K562 (cell line): Measurements from ENCODE around the gene PYROXD2. TPM values are rescaled to one million over a fixed set of nuclear protein-coding genes. Genes with fewer than 3 reads are reported as not detected.

Experiments used
- ATAC-seq: fragments of 200-7000 bp; cut with Tn5 transposase; 3 replicates; pipeline ENCODE4 v1.9.1; 2020; ENCODE audit warnings: moderate library complexity
- BruUV-seq: library from RNA; stranded (reverse); fragments of 400-500 nt; replicated peaks from 2 replicates; lab custom pipeline; 2021; lab: Mats Ljungman, UMichigan
- CTCF ChIA-PET: fragments of 300-600 bp; formaldehyde crosslinking; extraction: SDS; loops from one replicate; lab custom pipeline; 2021; ENCODE audit warnings: low intra/inter-chr PET ratio; lab: Yijun Ruan, JAX
- POLR2A ChIA-PET: fragments of 300-600, 350-650 bp; sonication (Branson Sonifier 250); formaldehyde crosslinking; extraction: SDS; loops from one replicate; lab custom pipeline; 2021; ENCODE audit warnings: antibody characterized with exemption, inconsistent platforms; lab: Yijun Ruan, JAX
- DNase-seq, 4 experiments: peaks; one replicate each; pipeline versions ENCODE4 v3.0.0 to v3.0.0-alpha.2; 2011 to 2018; ENCODE audit warnings: low spot score in 3 of 4, mixed read lengths in 3 of 4; ENCODE audit errors: extremely low read depth in 1 of 4
- FAIRE-seq: peaks from 2 replicates; lab custom pipeline; 2011; peaks lifted over from hg19 to GRCh38; lab: Jason Lieb, UNC
- H2AFZ ChIP-seq: 2 replicates; pipeline ENCODE4 v1.6.0; 2011; ENCODE audit warnings: low read depth, low read length, control low read depth, inconsistent platforms
- H3K27ac ChIP-seq: fragments of 200-600 bp; 3 replicates; pipeline ENCODE4 v1.8.0; 2011; ENCODE audit warnings: low read depth, mild to moderate bottlenecking, control low read depth, inconsistent platforms, low read length, moderate library complexity, mixed read lengths; ENCODE audit errors: extremely low read depth
- H3K27me3 ChIP-seq, 2 experiments: fragments of 300-600 bp in 1 of 2; 2 replicates in 1 of 2; 3 replicates in 1 of 2; pipeline versions ENCODE4 v1.6.0 to v1.8.0; 2011; ENCODE audit warnings: inconsistent platforms in 2 of 2, low read length in 2 of 2, mild to moderate bottlenecking in 1 of 2, mixed read lengths in 1 of 2, moderate library complexity in 1 of 2; ENCODE audit not compliant: control insufficient read depth in 2 of 2, insufficient read depth in 2 of 2
- H3K36me3 ChIP-seq: fragments of 300-600 bp; 3 replicates; pipeline ENCODE4 v1.8.0; 2011; ENCODE audit warnings: mild to moderate bottlenecking, low read length, inconsistent platforms; ENCODE audit not compliant: control insufficient read depth, insufficient read depth
- H3K4me1 ChIP-seq, 2 experiments: fragments of 200-600 bp in 1 of 2; replicated peaks in 1 of 2; 2 replicates in 1 of 2; 3 replicates in 1 of 2; pipeline versions ENCODE4 v1.5.1 to v1.8.0; 2011; ENCODE audit warnings: inconsistent platforms in 2 of 2, low read length in 2 of 2, mild to moderate bottlenecking in 1 of 2, mixed read lengths in 1 of 2, moderate library complexity in 1 of 2; ENCODE audit not compliant: control insufficient read depth in 2 of 2, insufficient read depth in 2 of 2
- H3K4me2 ChIP-seq: 2 replicates; pipeline ENCODE4 v1.6.1; 2011; ENCODE audit warnings: low read length, control low read depth, inconsistent platforms, mixed read lengths; ENCODE audit not compliant: insufficient read depth
- H3K4me3 ChIP-seq: fragments of 200-600 bp; sonication (generic), shearing (Covaris generic); 2 replicates; pipeline ENCODE4 v1.5.1; 2016; ENCODE audit warnings: control low read depth, inconsistent platforms
- H3K79me2 ChIP-seq: fragments of 200-600 bp; 3 replicates; pipeline ENCODE4 v1.8.0; 2011; ENCODE audit warnings: low read length, inconsistent platforms; ENCODE audit not compliant: control insufficient read depth, insufficient read depth
- H3K9ac ChIP-seq, 2 experiments: 2 replicates each; pipeline versions ENCODE4 v1.6.0 to v1.6.1; 2011; ENCODE audit warnings: low read depth in 2 of 2, low read length in 2 of 2, control low read depth in 1 of 2, inconsistent platforms in 1 of 2, mild to moderate bottlenecking in 1 of 2, mixed read lengths in 1 of 2; ENCODE audit not compliant: insufficient read depth in 1 of 2
- H3K9me1 ChIP-seq: one replicate; pipeline ENCODE4 v1.6.0; 2011; ENCODE audit warnings: inconsistent platforms, mild to moderate bottlenecking, low read length, moderate library complexity; ENCODE audit not compliant: control insufficient read depth, insufficient read depth
- H3K9me3 ChIP-seq: replicated peaks from 2 replicates; pipeline ENCODE4 v1.5.1; 2011; ENCODE audit warnings: low read depth, low read length, inconsistent platforms; ENCODE audit not compliant: control insufficient read depth, insufficient read depth
- H4K20me1 ChIP-seq: replicated peaks from 2 replicates; pipeline ENCODE4 v1.6.1; 2011; ENCODE audit warnings: low read length, inconsistent platforms, mixed read lengths; ENCODE audit not compliant: control insufficient read depth, insufficient read depth
- ARID1B ChIP-seq: fragments of 450-650 bp; IDR thresholded peaks from 2 replicates; pipeline ENCODE4 v1.6.1; 2016; ENCODE audit warnings: antibody characterized with exemption, mild to moderate bottlenecking, inconsistent platforms
- CC2D1A ChIP-seq: fragments of 450-650 bp; IDR thresholded peaks from 2 replicates; pipeline ENCODE4 v1.6.1; 2017; ENCODE audit warnings: mild to moderate bottlenecking
- DPF2 ChIP-seq: fragments of 450-650 bp; IDR thresholded peaks from 2 replicates; pipeline ENCODE4 v1.6.1; 2016
- EP300 ChIP-seq: IDR thresholded peaks from 2 replicates; pipeline ENCODE4 v1.6.1; 2012; ENCODE audit warnings: low read length, improper control_type of control experiment
- FOS ChIP-seq: IDR thresholded peaks from 3 replicates; pipeline ENCODE4 v1.6.1; 2011; ENCODE audit not compliant: insufficient read length; ENCODE audit errors: extremely low read depth
- GTF2B ChIP-seq: IDR thresholded peaks from 2 replicates; pipeline ENCODE4 v1.6.1; 2011; ENCODE audit not compliant: insufficient read length; ENCODE audit errors: extremely low read depth
- KDM1A ChIP-seq, 2 experiments: fragments of 450-650 bp; IDR thresholded peaks; 2 replicates each; pipeline ENCODE4 v1.6.1; 2016; ENCODE audit warnings: mild to moderate bottlenecking in 2 of 2
- KLF16 ChIP-seq: IDR thresholded peaks from 2 replicates; pipeline ENCODE4 v1.6.1; 2016; ENCODE audit warnings: antibody characterized with exemption
- MEIS2 ChIP-seq: fragments of 450-650 bp; IDR thresholded peaks from 2 replicates; pipeline ENCODE4 v1.6.1; 2014; ENCODE audit warnings: mild to moderate bottlenecking; ENCODE audit not compliant: partially characterized antibody
- NCOA1 ChIP-seq: fragments of 450-650 bp; IDR thresholded peaks from 2 replicates; pipeline ENCODE4 v1.6.1; 2016; ENCODE audit warnings: low read depth
- NCOR1 ChIP-seq: fragments of 450-650 bp; IDR thresholded peaks from 2 replicates; pipeline ENCODE4 v1.6.1; 2016; ENCODE audit warnings: mild to moderate bottlenecking, moderate library complexity
- NFIC ChIP-seq: fragments of 450-650 bp; IDR thresholded peaks from 2 replicates; pipeline ENCODE4 v1.6.1; 2017; ENCODE audit warnings: mild to moderate bottlenecking, inconsistent platforms
- NR2C1 ChIP-seq, 2 experiments: fragments of 450-650 bp; IDR thresholded peaks; 2 replicates each; pipeline ENCODE4 v1.6.1; 2017; ENCODE audit warnings: mild to moderate bottlenecking in 2 of 2, antibody characterized with exemption in 1 of 2, inconsistent platforms in 1 of 2, missing compliant biosample characterization in 1 of 2, missing genetic modification characterization in 1 of 2
- PML ChIP-seq: IDR thresholded peaks from 2 replicates; pipeline ENCODE4 v1.6.1; 2012; ENCODE audit warnings: low read length, inconsistent platforms
- SMAD2 ChIP-seq: fragments of 150-350 bp; IDR thresholded peaks from 2 replicates; pipeline ENCODE4 v1.6.1; 2014; ENCODE audit warnings: low read depth, mild to moderate bottlenecking, low read length
- SMARCC2 ChIP-seq: fragments of 450-650 bp; IDR thresholded peaks from 2 replicates; pipeline ENCODE4 v1.6.1; 2017; ENCODE audit warnings: antibody characterized with exemption, moderate library complexity, mild to moderate bottlenecking, low read depth
- SMARCE1 ChIP-seq: fragments of 450-650 bp; IDR thresholded peaks from 2 replicates; pipeline ENCODE4 v1.7.1; 2016; ENCODE audit warnings: mild to moderate bottlenecking
- SMC3 ChIP-seq: conservative IDR thresholded peaks from 2 replicates; pipeline ENCODE4 v1.6.1; 2011; ENCODE audit warnings: low read depth, low read length, improper control_type of control experiment; ENCODE audit not compliant: insufficient read depth
- STAT5A ChIP-seq: IDR thresholded peaks from 2 replicates; pipeline ENCODE4 v1.6.1; 2012; ENCODE audit warnings: low read length, inconsistent platforms, borderline replicate concordance
- TBL1XR1 ChIP-seq, 2 experiments: IDR thresholded peaks; 2 replicates each; pipeline ENCODE4 v1.6.1; 2012; ENCODE audit warnings: improper control_type of control experiment in 2 of 2, low read length in 2 of 2, mild to moderate bottlenecking in 1 of 2
- TCF3 ChIP-seq: sonication (generic); formaldehyde crosslinking; IDR thresholded peaks from 2 replicates; pipeline ENCODE4 v1.4.0; 2020; ENCODE audit warnings: mild to moderate bottlenecking, missing genetic modification reagents
- ZNF436 ChIP-seq: fragments of 250-450, 450-650 bp; sonication (Bioruptor Pico); formaldehyde crosslinking; IDR thresholded peaks from 2 replicates; pipeline ENCODE4 v1.7.0; 2020; ENCODE audit warnings: mild to moderate bottlenecking
- ZNF766 ChIP-seq: fragments of 200-800 bp; sonication (Bioruptor generic); conservative IDR thresholded peaks from 2 replicates; pipeline ENCODE4 v1.6.1; 2016; ENCODE audit warnings: missing genetic modification characterization, missing compliant biosample characterization
- WGBS: fragments of 100-300 bp; shearing (Covaris generic); methylation state at CpG from one replicate; pipeline ENCODE4 v1.1.6; 2016; ENCODE audit warnings: low coverage, mixed read lengths; ENCODE audit not compliant: insufficient coverage; ENCODE audit errors: missing lambda C conversion rate; 5-methylcytosine and 5-hydroxymethylcytosine counted together
- in situ Hi-C: fragments of 300-500 bp; cut with MboI; formaldehyde crosslinking; loops from 4 replicates; pipeline ENCODE4 v1.15.0; 2018; ENCODE audit warnings: inconsistent platforms, mixed read lengths
- intact Hi-C: fragments of 100-400 bp; cut with micrococcal nuclease; formaldehyde crosslinking; loops from 2 replicates; pipeline ENCODE4 v1.14.2; 2022
- polyA plus RNA-seq, 8 experiments: library from polyadenylated mRNA; depleted of rRNA in 4 of 8; stranded (reverse) in 5 of 8; unstranded in 3 of 8; fragments of >200 nt; fragmentation: Nextera tagmentation in 2 of 8; fragmentation: Illumina TruSeq in 1 of 8; extraction: Ambion mirVana in 2 of 8; extraction: Trizol in 1 of 8; gene quantifications; 2 replicates each; pipeline versions ENCODE4 v1.2.1 to v1.2.3, GENCODE V29; 2011 to 2014; ENCODE audit warnings: inconsistent platforms in 1 of 8, missing spikeins in 1 of 8
- total RNA-seq, 7 experiments: library from RNA; depleted of rRNA in 6 of 7; stranded (reverse); fragments of >200 nt in 6 of 7; fragmentation: Illumina TruSeq in 2 of 7; extraction: Trizol in 2 of 7; gene quantifications; 2 replicates each; pipeline versions ENCODE4 v1.2.1 to v1.2.3, GENCODE V29; 2011 to 2021; ENCODE audit warnings: low replicate concordance in 1 of 7
- TF ChIP-seq, protein P1 (sequence below): fragments of 200-400 bp; formaldehyde crosslinking; IDR thresholded peaks from 2 replicates; pipeline ENCODE4 v1.6.1; 2017; ENCODE audit warnings: mild to moderate bottlenecking, low read depth, low read length, moderate library complexity

The PYROXD2 gene
- total and polyA plus RNA-seq, 9 of the 15 experiments (the other 6 are each of a cell fraction or from before 2014, with no cell fraction given) = 0.14 to 1.4 (median 0.58) TPM

GRCh38 chr10:98463016-98463415 lies 48.0 kb upstream of the PYROXD2 start:
- intact Hi-C loops = loop anchor here (10.0 kb wide), 2 partner anchors 282 to 452 kb away; no protein-coding TSS in a partner anchor
- peak; percentile 90 for TF ChIP-seq TCF3
- TF ChIP-seq MEIS2 = peak; percentile 58
- peak; percentile 88 for TF ChIP-seq EP300
- TF ChIP-seq SMC3 = no peak
- TF ChIP-seq GTF2B = no peak
- 0 out of 2 replicates have a peak, but pooled peaks have one; percentile 36 for TF ChIP-seq ZNF766
- TF ChIP-seq KDM1A (IDR thresholded peaks at IDR 0.05) = peak; percentile 53 to 57; a peak in 2 of 4 replicates
- TF ChIP-seq NCOR1 = peak; percentile 90
- peak; percentile 89 for TF ChIP-seq DPF2
- TF ChIP-seq SMARCE1 = peak; percentile 62; the same call in 1 of the 2 replicates
- TF ChIP-seq FOS = no peak
- peak; percentile 56 to 65; a peak in 2 of 4 replicates for TF ChIP-seq TBL1XR1 (IDR thresholded peaks at IDR 0.05; ENCODE audit: low read length in 2 of 2)
- TF ChIP-seq NFIC = peak; percentile 84
- TF ChIP-seq CC2D1A = peak; percentile 71; the same call in 1 of the 2 replicates
- no peak for TF ChIP-seq ZNF436 (CRISPR knock-in tag)
- peak; percentile 55; the same call in 1 of the 2 replicates for TF ChIP-seq NCOA1
- peak; percentile 71 for TF ChIP-seq PML
- peak; percentile 96 for TF ChIP-seq ARID1B
- TF ChIP-seq, protein P1, sequence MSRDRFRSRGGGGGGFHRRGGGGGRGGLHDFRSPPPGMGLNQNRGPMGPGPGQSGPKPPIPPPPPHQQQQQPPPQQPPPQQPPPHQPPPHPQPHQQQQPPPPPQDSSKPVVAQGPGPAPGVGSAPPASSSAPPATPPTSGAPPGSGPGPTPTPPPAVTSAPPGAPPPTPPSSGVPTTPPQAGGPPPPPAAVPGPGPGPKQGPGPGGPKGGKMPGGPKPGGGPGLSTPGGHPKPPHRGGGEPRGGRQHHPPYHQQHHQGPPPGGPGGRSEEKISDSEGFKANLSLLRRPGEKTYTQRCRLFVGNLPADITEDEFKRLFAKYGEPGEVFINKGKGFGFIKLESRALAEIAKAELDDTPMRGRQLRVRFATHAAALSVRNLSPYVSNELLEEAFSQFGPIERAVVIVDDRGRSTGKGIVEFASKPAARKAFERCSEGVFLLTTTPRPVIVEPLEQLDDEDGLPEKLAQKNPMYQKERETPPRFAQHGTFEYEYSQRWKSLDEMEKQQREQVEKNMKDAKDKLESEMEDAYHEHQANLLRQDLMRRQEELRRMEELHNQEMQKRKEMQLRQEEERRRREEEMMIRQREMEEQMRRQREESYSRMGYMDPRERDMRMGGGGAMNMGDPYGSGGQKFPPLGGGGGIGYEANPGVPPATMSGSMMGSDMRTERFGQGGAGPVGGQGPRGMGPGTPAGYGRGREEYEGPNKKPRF = no peak
- TF ChIP-seq NR2C1 (IDR thresholded peaks at IDR 0.05) = no peak
- no peak for TF ChIP-seq NR2C1 (tag; IDR thresholded peaks at IDR 0.05)
- TF ChIP-seq SMARCC2 = peak; percentile 48; the same call in 1 of the 2 replicates
- no peak for TF ChIP-seq SMAD2
- peak; percentile 68; the same call in 1 of the 2 replicates for TF ChIP-seq STAT5A
- peak; percentile 85 for TF ChIP-seq KLF16

More at GRCh38 chr10:98463016-98463415, 48.0 kb upstream of the PYROXD2 start:
- in situ Hi-C loops = loop anchor here (10.0 kb wide), 1 partner anchor 582 kb away; no protein-coding TSS in a partner anchor
- H3K79me2 ChIP-seq = no peaks in the 10 kb centered on the region
- FAIRE-seq (peak; percentile 60), ATAC-seq (no peak), DNase-seq (peak; percentile 34 to 73 (median 43))
- no peaks in the 10 kb centered on the region for H3K9me1 ChIP-seq
- BruUV-seq = no TSS peak
- 7% methylated on average over 5 of the region's 6 CpGs for WGBS
- peak overlapping the region; percentile 54 for H3K4me2 ChIP-seq
- H2AFZ ChIP-seq = peak overlapping the region; percentile 47; the same call in 1 of the 2 replicates
- H3K9me3 ChIP-seq = no peaks in the 10 kb centered on the region
- H3K4me3 ChIP-seq = no peak overlapping the region
- ChIA-PET POLR2A (interaction anchor here (0.7 to 0.9 kb wide), 2 partner anchors 17 to 192 kb away, joined by 3 read pairs; no protein-coding TSS in a partner anchor), CTCF (no interaction called here)
- no peaks in the 10 kb centered on the region for H4K20me1 ChIP-seq
- H3K27me3 ChIP-seq = no peaks in the 10 kb centered on the region
- H3K4me1 ChIP-seq = peaks cover 52 to 75% of the 10 kb centered on the region in 2 experiments
- H3K9ac ChIP-seq = peak overlapping the region in 1 of 2 experiments; percentile 39; a peak in 1 of 4 replicates
- H3K27ac ChIP-seq = peak overlapping the region; percentile 72
- no peaks in the 10 kb centered on the region for H3K36me3 ChIP-seq
